ENCODE measurements around the gene KPNA4.
"Not testable (repeated sequence)": the region's sequence is repeated elsewhere in the genome, so short reads cannot be mapped to it uniquely, and the experiment has no call there.

Gene KPNA4

DNA sequence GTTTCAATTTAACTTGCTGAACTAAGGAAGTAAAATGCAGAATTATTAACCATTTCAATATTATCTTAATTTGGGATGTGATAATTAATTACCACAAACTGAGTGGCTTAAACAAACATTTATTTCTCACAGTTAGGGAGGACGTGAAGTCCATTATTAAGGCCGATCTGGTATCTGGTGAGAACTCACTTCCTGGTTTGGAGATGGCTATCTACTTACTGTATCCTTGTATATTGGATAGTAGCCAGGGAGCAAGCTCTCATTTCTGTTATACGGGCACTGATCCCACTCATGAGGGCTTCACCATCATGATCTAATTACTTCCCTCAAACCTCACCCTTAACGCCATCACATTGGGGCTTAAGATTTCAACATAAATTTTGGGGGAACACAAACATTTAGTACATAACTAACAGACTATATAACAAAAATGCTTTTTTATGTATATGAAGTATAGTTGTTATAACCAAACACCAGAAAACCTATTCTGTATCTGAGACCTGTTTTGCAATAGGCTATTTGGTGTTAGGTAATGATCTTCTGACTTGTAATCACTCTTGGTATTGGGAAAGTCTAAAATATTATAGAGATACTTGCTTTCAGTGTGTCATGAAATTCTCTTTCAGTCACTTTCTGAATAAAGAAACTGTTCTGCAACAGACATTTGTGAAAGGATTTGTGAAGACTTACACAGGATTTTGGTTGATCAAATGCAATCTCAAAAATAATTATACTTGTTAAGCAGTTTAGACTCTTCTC lies 4.7 kb upstream of the KPNA4 start:
- no peak for DNase-seq

GRCh38 chr3:160568989-160569388 lies 3.6 kb upstream of the KPNA4 start:
- DNase-seq = no peak

DNA sequence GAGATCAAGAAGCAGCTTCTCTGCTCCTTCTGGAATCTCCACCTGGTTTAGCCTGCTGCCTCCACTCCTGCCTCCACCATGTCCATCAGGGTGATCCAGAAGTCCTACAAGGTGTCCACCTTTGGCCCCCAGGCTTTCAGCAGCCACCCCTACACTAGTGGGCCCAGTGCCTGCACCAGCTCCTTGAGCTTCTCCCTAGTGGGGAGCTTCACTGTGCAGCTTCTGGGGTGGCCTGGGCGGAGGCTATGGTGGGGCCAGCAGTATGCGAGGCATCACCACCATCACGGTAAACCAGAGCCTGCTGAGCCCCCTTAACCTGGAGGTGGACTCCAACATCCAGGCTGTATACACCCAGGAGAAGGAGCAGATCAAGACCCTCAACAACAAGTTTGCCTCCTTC lies 2.4 kb upstream of the KPNA4 start:
- no peak for DNase-seq

GRCh38 chr3:160566499-160566898 lies 1.1 kb upstream of the KPNA4 start:
- no peak for DNase-seq

- no peak for DNase-seq
These were observed 376 bp downstream of the KPNA4 start for GRCh38 chr3:160564949-160565441.

DNA sequence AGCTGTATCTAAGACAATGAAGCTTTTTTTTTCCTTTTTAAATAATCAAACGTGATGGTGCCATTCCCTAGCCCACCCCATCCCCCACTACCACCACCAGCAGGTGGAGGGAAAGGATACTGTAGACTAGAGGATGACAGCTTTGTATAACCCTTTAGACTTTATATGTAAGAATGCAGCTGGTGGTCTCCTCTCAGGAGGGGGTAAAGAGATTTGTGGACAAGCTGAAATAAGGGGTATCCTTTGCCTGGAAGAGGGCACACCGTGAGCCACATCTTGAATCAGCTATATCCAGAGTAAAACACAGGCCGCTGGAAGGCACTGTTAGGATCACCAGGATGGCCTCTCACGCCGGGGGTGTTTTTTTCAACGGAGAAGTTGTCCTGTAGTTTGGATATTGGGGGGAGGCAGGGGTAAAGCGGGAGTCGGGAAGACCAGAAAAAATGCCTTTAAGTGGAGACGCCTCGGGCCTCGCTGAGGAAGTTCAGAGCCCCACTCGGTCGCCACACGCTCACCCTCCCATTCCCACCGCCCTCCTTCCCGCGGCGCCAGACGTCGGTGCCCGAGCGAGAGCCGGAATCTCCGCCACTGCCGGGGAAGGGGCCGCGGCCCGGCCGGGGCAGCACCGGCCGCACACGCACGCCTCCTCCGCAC lies 986 bp downstream of the KPNA4 start:
- DNase-seq = peak; percentile 14

- DNase-seq = no peak
These were observed 2.4 kb downstream of the KPNA4 start for GRCh38 chr3:160562952-160563351.

GRCh38 chr3:160557571-160557970 lies 7.8 kb downstream of the KPNA4 start:
- no peak for DNase-seq

GRCh38 chr3:160556141-160556540 lies 9.2 kb downstream of the KPNA4 start:
- DNase-seq = no peak

- DNase-seq = no peak
These were observed 10.4 kb downstream of the KPNA4 start for GRCh38 chr3:160554980-160555379.

DNA sequence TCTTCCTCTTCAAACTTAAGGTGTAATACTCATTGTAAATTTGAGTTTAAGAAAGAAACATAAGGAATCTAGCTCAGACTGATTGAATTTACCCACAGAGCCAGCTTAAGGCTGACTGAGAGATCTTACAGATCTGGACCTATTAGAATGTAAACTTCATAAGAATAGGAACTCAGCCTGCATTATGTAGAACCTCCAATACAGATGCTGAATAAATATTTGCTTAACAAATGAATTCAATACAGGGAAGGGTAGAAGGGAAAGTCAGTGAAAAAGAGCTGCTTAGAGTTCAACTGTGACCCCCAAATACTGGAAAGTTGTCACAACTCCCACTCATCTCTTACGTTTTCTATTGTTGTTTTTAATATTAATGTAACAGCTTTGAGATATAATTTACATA lies 11.5 kb downstream of the KPNA4 start:
- no peak for DNase-seq

- no peak for DNase-seq
These were observed 18.6 kb downstream of the KPNA4 start for GRCh38 chr3:160546727-160547126.

- DNase-seq = no peak
These were observed 19.9 kb downstream of the KPNA4 start for GRCh38 chr3:160545504-160545871.

DNA sequence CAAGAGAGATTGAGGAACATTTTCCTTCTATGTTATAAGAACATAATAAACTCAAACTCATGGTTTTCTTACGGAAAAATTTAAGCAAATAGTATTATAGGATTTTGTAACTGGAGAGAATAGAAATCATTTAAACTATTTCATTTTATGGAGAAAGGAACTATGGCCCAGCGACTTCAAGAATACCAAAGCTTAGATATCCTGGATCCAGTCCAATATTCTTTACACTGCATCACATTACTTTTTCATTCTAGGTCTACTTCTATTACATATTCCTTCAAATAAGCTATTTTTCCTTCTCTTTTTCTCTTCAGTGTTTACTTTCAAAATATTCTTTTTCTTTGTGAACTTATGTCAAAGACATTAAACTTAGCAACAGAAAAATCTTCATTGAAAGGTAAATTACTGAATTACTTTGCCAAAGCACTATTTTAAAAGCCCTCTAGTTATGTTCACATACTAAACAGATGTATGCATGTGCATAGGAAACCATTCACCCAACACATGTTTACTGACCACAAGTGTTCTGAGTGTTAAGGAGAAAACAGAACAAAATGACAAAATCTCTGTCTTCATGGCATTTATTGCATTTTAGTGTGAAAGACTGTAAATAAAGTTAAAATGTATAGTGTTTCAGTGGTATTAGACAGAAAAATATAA lies 20.4 kb downstream of the KPNA4 start:
- no peak for DNase-seq

DNA sequence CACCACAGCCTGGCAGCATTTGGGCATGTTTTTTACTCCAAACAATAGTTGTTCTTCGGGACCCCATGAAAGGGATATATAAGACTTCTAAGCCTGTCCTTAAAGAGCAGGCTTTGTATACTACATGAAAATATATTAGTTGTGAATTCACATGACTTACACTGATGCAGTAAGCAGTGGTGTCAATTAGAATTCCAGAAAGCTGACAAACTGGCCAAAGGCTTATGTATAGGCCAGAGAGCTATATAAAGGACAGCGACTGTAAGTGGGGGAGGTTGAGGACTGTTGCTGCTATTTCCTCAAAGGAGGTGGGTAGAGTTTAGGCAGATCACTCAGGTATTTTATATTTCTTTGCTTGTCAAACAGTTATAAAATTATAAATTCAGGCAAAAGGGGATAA lies 24.8 kb downstream of the KPNA4 start:
- no peak for DNase-seq

DNA sequence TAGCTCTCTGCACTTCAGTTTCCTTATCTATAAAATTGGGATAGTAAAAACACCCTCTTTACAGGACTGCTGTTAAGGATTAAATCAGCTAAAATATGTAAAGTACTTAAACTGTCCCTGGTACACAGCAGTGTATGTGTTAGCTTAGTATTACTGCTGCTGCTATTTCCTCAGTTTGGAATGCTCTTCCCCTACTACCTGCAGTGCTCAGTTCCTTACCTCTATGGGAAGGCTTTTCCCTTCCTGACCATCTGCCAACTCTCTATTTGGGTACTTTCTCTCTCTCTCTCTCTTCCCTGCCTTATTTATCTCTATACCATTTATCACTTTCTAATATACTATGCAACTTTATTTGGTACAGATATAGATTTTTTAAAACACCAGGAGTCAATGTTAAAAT lies 26.5 kb downstream of the KPNA4 start:
- DNase-seq = no peak

GRCh38 chr3:160537729-160538128 lies 27.6 kb downstream of the KPNA4 start:
- DNase-seq = no peak

DNA sequence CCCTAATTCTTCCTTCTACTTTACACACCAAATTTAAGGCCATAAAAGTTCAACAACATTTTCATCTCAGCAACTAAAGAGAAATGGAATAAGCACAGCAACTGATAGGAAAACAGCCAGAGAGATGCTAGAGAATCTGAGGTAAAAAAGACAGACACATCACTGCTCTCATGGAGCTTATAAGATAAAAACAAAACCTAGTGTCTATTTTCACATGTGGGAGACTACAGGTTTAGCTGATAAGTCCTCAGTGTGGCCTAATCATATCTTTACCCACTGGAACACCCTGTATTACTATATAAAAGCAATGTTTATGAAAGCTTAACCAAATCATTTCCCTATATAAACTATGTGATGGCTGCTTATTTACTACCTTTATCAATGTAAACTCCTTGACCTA lies 33.0 kb downstream of the KPNA4 start:
- no peak for DNase-seq

GRCh38 chr3:160531311-160531710 lies 34.1 kb downstream of the KPNA4 start:
- DNase-seq = no peak

GRCh38 chr3:160516391-160516790 lies 49.0 kb downstream of the KPNA4 start:
- DNase-seq = not testable (repeated sequence)

DNA sequence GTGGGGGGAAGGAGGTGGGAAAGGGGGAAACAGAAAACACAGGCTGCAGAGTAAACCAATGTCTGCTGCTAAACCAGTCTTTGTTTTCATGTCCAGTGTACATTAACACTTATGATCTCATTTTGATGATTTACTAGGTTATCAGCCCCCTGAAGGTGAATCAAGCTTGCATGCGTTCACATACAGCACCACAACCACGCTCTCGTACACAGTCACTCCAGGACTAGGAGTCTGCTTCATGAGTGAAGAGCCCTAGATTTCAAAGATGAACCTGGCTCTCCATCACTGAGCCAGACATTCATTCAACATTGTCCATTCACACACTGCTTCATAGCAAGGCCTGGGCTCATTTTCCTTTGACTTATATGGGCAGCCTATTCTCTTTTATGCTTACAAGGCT lies 64.0 kb downstream of the KPNA4 start:
- no peak for DNase-seq

GRCh38 chr3:160498202-160498601 lies 67.2 kb downstream of the KPNA4 start:
- no peak for DNase-seq

DNA sequence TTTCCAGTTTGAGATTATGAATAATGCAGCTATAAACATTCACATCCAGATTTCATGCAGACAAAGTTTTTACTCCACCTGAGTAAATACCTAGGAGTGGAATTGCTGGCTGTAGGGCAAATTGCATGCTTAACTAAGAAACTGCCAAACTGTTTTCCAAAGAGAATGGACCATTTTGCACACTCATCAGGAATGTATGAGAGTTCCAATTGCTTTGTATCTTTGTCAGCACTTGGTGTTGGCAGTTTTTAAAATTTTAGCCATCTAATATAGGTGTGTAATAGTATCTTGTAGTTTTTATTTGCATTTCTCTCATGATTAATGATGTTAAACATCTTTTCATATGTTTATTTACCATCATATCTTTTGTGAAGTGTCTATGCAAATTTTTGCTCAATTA lies 75.2 kb downstream of the KPNA4 start:
- DNase-seq = no peak

- DNase-seq = no peak
These were observed 78.9 kb downstream of the KPNA4 start for GRCh38 chr3:160486459-160486869.
